Panc1 (cell line): ENCODE results near the gene PDK2. TPM values are rescaled to one million over a fixed set of nuclear protein-coding genes. Genes with fewer than 3 reads are reported as not detected.
A peak's percentile ranks its signal among the peaks of the same experiment; 100 is the strongest.

Source experiments
- ATAC-seq: fragments of 200-7000 bp; cut with Tn5 transposase; 2 replicates; pipeline ENCODE4 v1.9.1; 2020; ENCODE audit warnings: mild to moderate bottlenecking, moderate library complexity
- BruUV-seq: library from RNA; stranded (reverse); fragments of 400-500 nt; replicated peaks from 2 replicates; lab custom pipeline; 2021; lab: Mats Ljungman, UMichigan
- CTCF ChIA-PET: fragments of 300-600 bp; sonication (Branson Sonifier 250); formaldehyde crosslinking; loops from one replicate; lab custom pipeline; 2022; ENCODE audit warnings: antibody characterized with exemption; lab: Charles Lee
- POLR2A ChIA-PET: fragments of 300-600 bp; sonication (Branson Sonifier 250); formaldehyde crosslinking; loops from one replicate; lab custom pipeline; 2022; ENCODE audit warnings: antibody characterized with exemption; lab: Charles Lee
- DNase-seq: peaks from one replicate; pipeline ENCODE4 v3.0.0-alpha.2; 2010; ENCODE audit warnings: low read depth, low spot score
- H3K27ac ChIP-seq: 2 replicates; pipeline ENCODE4 v1.5.1; 2011; ENCODE audit warnings: mild to moderate bottlenecking, low read length, inconsistent platforms
- H3K27me3 ChIP-seq: fragments of 200-500 bp; sonication (Bioruptor generic); 2 replicates; pipeline ENCODE4 v1.6.0; 2014; ENCODE audit warnings: low read length, inconsistent platforms; ENCODE audit not compliant: control insufficient read depth, insufficient read depth
- H3K36me3 ChIP-seq: fragments of 200-500 bp; sonication (Bioruptor generic); 2 replicates; pipeline ENCODE4 v1.5.1; 2014; ENCODE audit warnings: inconsistent platforms, mild to moderate bottlenecking, low read length, moderate library complexity; ENCODE audit not compliant: control insufficient read depth, insufficient read depth
- H3K4me1 ChIP-seq: 2 replicates; pipeline ENCODE4 v1.5.1; 2011; ENCODE audit warnings: inconsistent platforms, mild to moderate bottlenecking, low read length, moderate library complexity; ENCODE audit not compliant: control insufficient read depth, insufficient read depth
- H3K4me3 ChIP-seq, 2 experiments: 2 replicates each; pipeline ENCODE4 v1.5.1; 2011 to 2012; ENCODE audit warnings: low read depth in 2 of 2, low read length in 2 of 2, mild to moderate bottlenecking in 2 of 2, inconsistent platforms in 1 of 2, moderate library complexity in 1 of 2
- H3K9me3 ChIP-seq: fragments of 200-500 bp; sonication (Bioruptor generic); 2 replicates; pipeline ENCODE4 v1.5.1; 2014; ENCODE audit warnings: low read depth, mild to moderate bottlenecking, inconsistent platforms, low read length, moderate library complexity; ENCODE audit not compliant: control insufficient read depth, insufficient read depth
- POLR2AphosphoS5 ChIP-seq: IDR thresholded peaks from 2 replicates; pipeline ENCODE4 v1.6.1; 2012; ENCODE audit warnings: mild to moderate bottlenecking, low read depth, low read length, moderate library complexity
- SIN3A ChIP-seq: IDR thresholded peaks from 2 replicates; pipeline ENCODE4 v1.6.1; 2012; ENCODE audit warnings: low read depth, mild to moderate bottlenecking, low read length, moderate library complexity, borderline replicate concordance; ENCODE audit not compliant: insufficient read depth
- TCF7L2 ChIP-seq: IDR thresholded peaks from 2 replicates; pipeline ENCODE4 v1.6.1; 2011; ENCODE audit warnings: mild to moderate bottlenecking, low read depth, low read length, inconsistent platforms
- in situ Hi-C: cut with HindIII; loops from 2 replicates; pipeline ENCODE4 v1.10.0; 2016; ENCODE audit warnings: low sequenced_read_pairs, low pct_unique_long_range_greater_than_20kb
- intact Hi-C: fragments of 100-400 bp; cut with micrococcal nuclease; formaldehyde crosslinking; loops from one replicate; pipeline ENCODE4 v1.10.0; 2022; ENCODE audit not compliant: unreplicated experiment
- total RNA-seq: library from RNA; stranded (reverse); gene quantifications from one replicate; pipeline ENCODE4 v1.2.1, GENCODE V29; 2021; ENCODE audit not compliant: unreplicated experiment
- TF ChIP-seq, protein P1 (sequence below), 2 experiments: IDR thresholded peaks; 2 replicates each; pipeline ENCODE4 v1.6.1; 2011 to 2012; ENCODE audit warnings: low read depth in 2 of 2, control low read depth in 1 of 2, low read length in 1 of 2, mild to moderate bottlenecking in 1 of 2, moderate library complexity in 1 of 2; ENCODE audit not compliant: insufficient read depth in 1 of 2
- TF ChIP-seq, protein P2 (sequence below): fragments of 450-650 bp; IDR thresholded peaks from 2 replicates; pipeline ENCODE4 v1.5.1; 2017; ENCODE audit warnings: mild to moderate bottlenecking

PDK2 gene
- total RNA-seq, 1 experiment from 2014 or later = 46.0 TPM

DNA sequence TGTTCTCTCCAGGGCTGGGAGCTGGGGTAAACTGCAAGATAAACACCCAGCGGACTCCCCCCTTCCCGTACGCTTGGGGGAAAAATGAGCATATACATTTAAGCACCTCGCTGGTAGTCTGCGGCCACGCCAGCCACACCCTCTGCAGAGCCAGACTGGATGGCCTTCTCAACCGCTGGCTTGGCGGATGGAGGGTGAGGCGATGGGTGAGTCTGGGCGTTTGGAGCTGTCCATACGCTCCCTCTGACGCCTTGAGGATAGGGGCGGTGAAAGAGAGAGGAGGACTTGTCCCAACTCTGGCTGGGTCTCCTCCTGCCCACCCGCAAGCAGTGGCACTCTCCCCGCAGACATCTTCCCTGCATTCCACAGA, 38.2 kb upstream of the PDK2 start:
- BruUV-seq = no TSS peak
- intact Hi-C loops = no loop called here
- peak; percentile 3; the same call in 1 of the 2 replicates for ATAC-seq

DNA sequence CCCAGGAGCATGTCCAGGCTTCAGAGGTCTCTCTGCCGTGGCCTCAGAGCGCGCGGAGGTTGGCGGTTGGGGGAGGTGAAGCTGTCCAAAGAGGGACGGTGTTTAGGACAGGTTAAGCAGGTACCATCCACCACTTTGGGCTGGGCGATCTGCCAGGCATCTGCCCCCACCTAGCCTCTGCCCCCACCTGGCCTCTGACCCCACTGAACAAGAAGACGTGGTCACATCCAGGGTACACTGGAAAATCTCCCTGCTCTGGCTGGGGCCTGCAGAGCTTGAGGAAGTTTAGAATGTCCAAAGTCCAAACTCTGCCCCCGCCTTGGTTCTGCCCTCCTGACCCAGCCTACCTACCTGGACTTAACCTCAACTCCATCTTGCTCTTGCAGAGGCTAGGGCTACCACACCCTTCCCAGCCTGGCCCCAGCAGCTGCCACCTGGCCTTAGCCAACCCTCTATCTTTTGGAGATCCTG, 37.6 kb upstream of the PDK2 start:
- CTCF ChIA-PET = interaction anchor here (1.2 to 3.0 kb wide), 2 partner anchors 30 to 31 kb away, joined by 5 to 15 read pairs; no protein-coding TSS in a partner anchor
- BruUV-seq = no TSS peak
- DNase-seq = no peak
- Histone ChIP-seq H3K4me1 (peaks cover 69% of the 10 kb centered on the region), H3K27ac (peak overlapping the region; percentile 99), H3K4me3 (peak overlapping the region; percentile 63 to 99), H3K36me3 (peaks cover 8% of the 10 kb centered on the region; the same call in 1 of the 2 replicates), H3K27me3 (no peaks in the 10 kb centered on the region), H3K9me3 (no peaks in the 10 kb centered on the region)
- no peak for TF ChIP-seq POLR2AphosphoS5
- POLR2A ChIA-PET = no interaction called here
- intact Hi-C loops (no loop called here), in situ Hi-C loops (no loop called here)
- no peak for ATAC-seq

More for the DNA sequence above, 38.2 kb upstream of the PDK2 start:
- Histone ChIP-seq H3K27me3 (no peaks in the 10 kb centered on the region), H3K36me3 (peaks cover 8% of the 10 kb centered on the region; the same call in 1 of the 2 replicates), H3K27ac (peak overlapping the region; percentile 99), H3K4me1 (peaks cover 69% of the 10 kb centered on the region), H3K4me3 (peak overlapping the region; percentile 63 to 99), H3K9me3 (no peaks in the 10 kb centered on the region)
- in situ Hi-C loops = no loop called here
- ChIA-PET POLR2A (no interaction called here), CTCF (interaction anchor here (0.7 to 3.0 kb wide), 3 partner anchors 16 to 30 kb away, joined by 3 to 15 read pairs (median 5); no protein-coding TSS in a partner anchor)
- no peak for DNase-seq
- no peak for TF ChIP-seq TCF7L2
- TF ChIP-seq, protein P1, sequence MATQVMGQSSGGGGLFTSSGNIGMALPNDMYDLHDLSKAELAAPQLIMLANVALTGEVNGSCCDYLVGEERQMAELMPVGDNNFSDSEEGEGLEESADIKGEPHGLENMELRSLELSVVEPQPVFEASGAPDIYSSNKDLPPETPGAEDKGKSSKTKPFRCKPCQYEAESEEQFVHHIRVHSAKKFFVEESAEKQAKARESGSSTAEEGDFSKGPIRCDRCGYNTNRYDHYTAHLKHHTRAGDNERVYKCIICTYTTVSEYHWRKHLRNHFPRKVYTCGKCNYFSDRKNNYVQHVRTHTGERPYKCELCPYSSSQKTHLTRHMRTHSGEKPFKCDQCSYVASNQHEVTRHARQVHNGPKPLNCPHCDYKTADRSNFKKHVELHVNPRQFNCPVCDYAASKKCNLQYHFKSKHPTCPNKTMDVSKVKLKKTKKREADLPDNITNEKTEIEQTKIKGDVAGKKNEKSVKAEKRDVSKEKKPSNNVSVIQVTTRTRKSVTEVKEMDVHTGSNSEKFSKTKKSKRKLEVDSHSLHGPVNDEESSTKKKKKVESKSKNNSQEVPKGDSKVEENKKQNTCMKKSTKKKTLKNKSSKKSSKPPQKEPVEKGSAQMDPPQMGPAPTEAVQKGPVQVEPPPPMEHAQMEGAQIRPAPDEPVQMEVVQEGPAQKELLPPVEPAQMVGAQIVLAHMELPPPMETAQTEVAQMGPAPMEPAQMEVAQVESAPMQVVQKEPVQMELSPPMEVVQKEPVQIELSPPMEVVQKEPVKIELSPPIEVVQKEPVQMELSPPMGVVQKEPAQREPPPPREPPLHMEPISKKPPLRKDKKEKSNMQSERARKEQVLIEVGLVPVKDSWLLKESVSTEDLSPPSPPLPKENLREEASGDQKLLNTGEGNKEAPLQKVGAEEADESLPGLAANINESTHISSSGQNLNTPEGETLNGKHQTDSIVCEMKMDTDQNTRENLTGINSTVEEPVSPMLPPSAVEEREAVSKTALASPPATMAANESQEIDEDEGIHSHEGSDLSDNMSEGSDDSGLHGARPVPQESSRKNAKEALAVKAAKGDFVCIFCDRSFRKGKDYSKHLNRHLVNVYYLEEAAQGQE (IDR thresholded peaks at IDR 0.05; ENCODE audit: insufficient read depth in 1 of 2, low read depth in 2 of 2, low read length in 1 of 2) = peak in 1 of 2 experiments; percentile 71; a peak in 1 of 4 replicates

DNA sequence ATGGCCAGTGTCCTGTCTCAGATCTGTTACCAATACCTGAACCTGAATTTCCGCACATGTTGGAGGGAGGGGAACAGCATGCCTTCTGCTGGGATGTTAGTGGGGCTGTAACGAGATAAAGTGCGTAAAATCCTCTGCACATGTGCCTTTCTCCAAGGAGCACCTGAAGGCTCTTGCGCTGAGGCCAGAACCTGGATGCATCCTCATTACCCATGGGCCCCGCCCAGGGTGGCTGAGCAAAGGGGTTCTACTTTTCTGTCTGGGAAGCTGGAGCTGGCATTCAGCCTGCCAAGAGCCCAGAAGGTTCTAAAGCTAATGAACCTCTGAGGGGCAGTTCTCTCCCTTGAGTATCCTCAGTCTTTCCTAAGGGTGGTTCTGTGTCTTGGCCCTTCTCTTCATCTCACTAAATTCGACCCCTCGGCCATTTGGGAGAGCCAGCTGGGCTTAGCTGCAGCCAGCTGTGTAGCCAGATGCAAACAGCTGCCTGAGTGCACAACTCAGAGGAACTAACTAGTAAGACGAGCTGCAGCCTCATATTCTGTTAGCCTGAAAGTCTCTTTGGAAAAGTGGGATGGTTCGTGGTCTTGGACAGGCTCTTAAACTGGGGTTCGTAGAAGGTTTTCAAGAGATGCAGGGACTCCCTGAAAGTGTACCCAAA, 36.7 kb upstream of the PDK2 start:
- ChIA-PET CTCF (interaction anchor here (3.0 kb wide), 1 partner anchor 31 kb away, joined by 15 read pairs; no protein-coding TSS in a partner anchor), POLR2A (no interaction called here)
- DNase-seq (no peak), ATAC-seq (no peak)
- TF ChIP-seq SIN3A (no peak), POLR2AphosphoS5 (no peak; the same call in 1 of the 2 replicates), TCF7L2 (no peak)
- TF ChIP-seq, protein P1 (IDR thresholded peaks at IDR 0.05; ENCODE audit: insufficient read depth in 1 of 2, low read depth in 2 of 2, low read length in 1 of 2) = no peak
- TF ChIP-seq, protein P2, sequence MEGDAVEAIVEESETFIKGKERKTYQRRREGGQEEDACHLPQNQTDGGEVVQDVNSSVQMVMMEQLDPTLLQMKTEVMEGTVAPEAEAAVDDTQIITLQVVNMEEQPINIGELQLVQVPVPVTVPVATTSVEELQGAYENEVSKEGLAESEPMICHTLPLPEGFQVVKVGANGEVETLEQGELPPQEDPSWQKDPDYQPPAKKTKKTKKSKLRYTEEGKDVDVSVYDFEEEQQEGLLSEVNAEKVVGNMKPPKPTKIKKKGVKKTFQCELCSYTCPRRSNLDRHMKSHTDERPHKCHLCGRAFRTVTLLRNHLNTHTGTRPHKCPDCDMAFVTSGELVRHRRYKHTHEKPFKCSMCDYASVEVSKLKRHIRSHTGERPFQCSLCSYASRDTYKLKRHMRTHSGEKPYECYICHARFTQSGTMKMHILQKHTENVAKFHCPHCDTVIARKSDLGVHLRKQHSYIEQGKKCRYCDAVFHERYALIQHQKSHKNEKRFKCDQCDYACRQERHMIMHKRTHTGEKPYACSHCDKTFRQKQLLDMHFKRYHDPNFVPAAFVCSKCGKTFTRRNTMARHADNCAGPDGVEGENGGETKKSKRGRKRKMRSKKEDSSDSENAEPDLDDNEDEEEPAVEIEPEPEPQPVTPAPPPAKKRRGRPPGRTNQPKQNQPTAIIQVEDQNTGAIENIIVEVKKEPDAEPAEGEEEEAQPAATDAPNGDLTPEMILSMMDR = no peak
- intact Hi-C loops = no loop called here
- in situ Hi-C loops = no loop called here
- Histone ChIP-seq H3K4me1 (peaks cover 69% of the 10 kb centered on the region), H3K27me3 (no peaks in the 10 kb centered on the region), H3K27ac (peak overlapping the region; percentile 99), H3K36me3 (peaks cover 8% of the 10 kb centered on the region; the same call in 1 of the 2 replicates), H3K4me3 (peak overlapping the region; percentile 63 to 99), H3K9me3 (no peaks in the 10 kb centered on the region)
- TSS peak; percentile 57 for BruUV-seq
